GM19099 (cell line): ENCODE measurements around the gene ZPBP.

ENCODE experiments used
- POLR2A ChIP-seq: IDR thresholded peaks from 3 replicates; pipeline ENCODE4 v1.6.1; 2011; ENCODE audit warnings: low read depth; ENCODE audit not compliant: insufficient read length; ENCODE audit errors: extremely low read depth

ZPBP gene

DNA sequence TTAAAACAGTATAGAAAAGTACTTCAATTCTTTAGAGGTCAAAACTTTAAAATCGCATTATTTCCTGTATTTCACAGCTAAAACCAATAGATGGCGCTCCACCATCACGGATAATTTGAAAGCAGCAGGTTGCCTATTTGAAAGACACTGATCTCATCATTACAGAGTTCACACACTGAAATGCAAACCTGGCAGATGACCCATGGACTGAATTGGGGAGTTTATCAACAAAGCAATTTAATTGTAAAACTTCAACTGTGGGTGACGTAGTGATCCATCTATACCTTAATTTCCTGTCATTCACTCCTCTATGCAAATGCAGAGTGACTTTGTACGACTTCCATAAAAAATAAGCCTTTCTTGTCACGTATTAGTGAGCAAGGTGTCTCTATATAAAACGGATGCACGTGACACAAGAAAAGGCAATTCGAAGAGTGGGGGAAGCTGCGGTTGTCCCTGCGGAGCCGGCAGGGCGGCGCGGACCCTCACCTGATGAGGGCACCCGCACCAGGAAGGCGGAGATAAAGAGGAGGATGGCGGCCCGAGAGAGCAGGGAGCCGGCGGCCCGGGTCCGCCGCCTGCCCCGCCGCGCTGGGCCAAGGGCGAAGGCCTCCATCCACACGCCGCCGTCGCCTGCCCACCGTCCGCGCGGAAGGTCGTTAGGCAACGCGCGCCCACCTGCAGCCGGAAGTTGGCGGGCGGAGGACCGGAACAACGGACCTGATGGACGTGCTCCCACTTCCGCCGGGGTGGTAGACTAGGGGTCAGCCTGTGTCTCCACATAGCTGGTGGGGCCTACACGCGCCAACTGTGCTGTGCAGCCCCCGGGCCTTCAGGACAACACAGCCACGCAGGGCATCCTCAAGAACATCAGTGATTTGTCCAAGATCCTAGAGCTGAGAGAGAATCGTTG is at the start of gene ZPBP:
Gene ZPBP (minus strand): TSS at position 668 of the 913 bp plus-strand sequence. CDS start 52 bp downstream, at position 616.
- no peak for TF ChIP-seq POLR2A

- TF ChIP-seq POLR2A = no peak
These were observed 49.5 kb upstream of the ZPBP start for GRCh38 chr7:50142425-50143017.

- TF ChIP-seq POLR2A = no peak
These were observed 48.8 kb upstream of the ZPBP start for GRCh38 chr7:50141854-50142253.

- TF ChIP-seq POLR2A = no peak
These were observed 48.1 kb upstream of the ZPBP start for GRCh38 chr7:50141131-50141530.

- no peak for TF ChIP-seq POLR2A
These were observed 47.6 kb upstream of the ZPBP start for GRCh38 chr7:50140688-50141087.

DNA sequence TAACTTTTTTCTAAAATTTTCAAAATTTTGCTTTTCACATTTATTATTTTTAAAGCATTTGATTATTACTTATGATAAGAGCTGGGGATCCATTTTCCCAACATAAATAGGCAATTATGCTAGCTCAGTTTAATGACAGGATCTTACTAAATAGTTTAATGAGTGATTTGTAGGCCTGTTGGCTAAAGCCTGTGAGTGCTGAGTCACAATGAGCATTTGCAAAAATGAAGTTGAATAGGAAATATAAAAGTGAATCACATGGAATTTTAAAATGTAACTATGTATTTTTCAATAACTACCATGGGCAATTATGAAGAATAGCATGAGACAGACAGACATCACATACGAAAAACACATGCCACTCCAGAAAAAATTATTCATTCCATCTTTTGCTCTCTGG is 45.1 kb upstream of the ZPBP start:
- no peak for TF ChIP-seq POLR2A

DNA sequence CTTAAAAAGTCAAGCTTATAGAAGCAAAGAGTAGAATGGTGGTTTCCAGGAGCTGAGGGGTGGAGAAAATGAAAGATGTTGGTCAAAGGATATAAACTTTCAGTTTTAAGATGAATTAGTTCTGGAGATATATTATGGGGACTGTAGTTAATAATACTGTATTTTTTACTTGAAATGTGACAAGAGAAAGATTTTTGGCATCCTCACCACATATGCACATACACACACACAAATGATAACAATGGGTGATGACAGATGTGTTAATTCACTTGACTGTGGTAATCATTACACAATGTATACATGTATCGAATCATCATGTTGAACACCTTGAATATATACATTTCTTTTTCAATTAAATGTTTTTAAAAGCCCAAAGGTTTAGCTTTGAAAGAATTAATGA is 32.7 kb upstream of the ZPBP start:
- TF ChIP-seq POLR2A = no peak

DNA sequence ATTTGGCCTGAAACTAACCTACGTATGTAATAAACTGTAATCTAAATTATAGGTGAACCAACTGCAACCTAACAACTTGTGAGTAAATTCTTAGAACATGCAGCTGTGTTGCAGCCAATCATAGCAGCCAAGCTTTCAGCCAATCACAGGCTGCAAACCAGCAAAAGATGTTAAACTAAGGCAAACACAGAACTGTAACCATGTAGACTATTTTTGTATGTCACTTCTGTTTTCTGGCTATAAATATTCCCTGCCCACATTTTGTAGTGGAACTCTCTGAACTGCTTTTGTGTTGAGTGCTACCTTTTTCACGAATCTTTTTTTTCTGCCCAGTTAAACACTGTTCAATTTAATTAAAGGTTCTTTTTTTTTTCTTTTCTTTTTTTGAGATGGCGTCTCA is 28.2 kb upstream of the ZPBP start:
- no peak for TF ChIP-seq POLR2A

DNA sequence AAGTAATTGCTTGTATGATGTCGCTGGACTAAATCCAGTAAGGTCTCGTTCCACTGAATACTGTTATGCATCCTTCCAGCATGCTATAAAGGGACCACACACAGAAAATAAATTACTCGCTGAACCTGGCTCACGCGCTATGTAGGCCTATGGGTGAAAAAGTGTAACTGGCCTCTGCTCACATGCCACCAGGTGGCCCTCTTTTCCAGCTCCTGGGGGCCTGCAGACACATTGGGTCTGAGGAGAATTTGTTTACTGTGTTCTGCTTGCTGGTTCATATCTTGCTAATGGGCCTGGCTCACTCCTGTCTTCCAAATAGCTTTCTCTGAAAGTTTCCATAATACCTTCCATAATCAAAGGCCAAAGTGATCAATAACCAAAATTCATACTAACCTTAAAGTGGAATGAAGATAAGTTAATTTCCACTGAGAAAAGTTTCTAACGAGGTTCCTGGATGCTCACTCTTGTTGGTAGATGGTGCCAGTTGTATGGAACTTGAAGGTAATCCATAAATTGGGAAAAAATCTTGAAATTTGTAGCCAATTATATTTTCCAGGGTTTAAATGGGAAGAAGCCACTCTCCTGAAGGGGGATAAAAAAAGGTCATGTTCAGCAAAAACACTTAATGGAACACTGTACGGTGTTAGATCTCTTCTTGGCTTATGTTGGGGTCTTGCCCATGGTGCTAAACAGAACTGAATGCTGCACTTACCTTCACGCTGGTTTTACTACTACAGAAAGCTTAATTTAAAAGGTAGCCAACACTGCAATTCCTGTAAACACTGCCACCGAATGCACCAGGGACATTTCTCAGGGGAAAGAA is 27.0 kb upstream of the ZPBP start:
- TF ChIP-seq POLR2A = no peak

- TF ChIP-seq POLR2A = no peak
These were observed 19.2 kb upstream of the ZPBP start for GRCh38 chr7:50112250-50112649.

DNA sequence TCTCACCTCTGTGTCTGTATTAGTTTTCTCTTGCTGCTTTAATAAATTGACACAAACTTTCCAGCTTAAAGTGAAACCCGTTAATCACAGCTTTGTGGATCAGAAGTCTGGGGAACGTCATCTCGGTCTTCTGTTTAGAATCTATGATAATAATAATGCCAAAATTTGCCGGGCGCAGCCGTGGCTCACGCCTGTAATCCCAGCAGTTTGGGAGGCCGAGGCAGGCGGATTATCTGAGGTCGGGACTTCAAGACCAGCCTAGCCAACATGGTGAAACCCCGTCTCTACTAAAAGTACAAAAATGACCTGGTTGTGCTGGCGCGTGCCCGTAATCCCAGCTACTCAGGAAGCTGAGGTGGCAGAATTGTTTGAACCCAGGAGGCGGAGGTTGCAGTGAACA is 8.8 kb upstream of the ZPBP start:
- no peak for TF ChIP-seq POLR2A

DNA sequence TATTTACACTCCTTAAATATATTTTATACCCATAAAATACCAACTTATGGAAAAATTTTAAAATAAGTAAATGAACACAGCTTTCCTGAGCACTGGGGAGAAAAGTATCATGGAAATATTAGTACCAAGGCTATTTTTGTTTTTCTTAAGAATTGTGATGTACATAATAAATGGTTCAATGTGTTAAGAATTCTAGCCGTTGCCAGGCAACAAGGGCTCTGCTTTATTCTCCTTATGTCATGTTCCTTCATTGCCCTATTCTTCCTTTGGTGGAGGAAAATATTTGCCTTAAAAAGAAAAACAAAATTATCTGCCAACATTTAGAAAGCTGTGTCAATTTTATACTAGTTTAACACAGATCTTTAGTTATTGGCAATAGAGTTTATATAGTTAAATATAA is 2.6 kb upstream of the ZPBP start:
- no peak for TF ChIP-seq POLR2A

DNA sequence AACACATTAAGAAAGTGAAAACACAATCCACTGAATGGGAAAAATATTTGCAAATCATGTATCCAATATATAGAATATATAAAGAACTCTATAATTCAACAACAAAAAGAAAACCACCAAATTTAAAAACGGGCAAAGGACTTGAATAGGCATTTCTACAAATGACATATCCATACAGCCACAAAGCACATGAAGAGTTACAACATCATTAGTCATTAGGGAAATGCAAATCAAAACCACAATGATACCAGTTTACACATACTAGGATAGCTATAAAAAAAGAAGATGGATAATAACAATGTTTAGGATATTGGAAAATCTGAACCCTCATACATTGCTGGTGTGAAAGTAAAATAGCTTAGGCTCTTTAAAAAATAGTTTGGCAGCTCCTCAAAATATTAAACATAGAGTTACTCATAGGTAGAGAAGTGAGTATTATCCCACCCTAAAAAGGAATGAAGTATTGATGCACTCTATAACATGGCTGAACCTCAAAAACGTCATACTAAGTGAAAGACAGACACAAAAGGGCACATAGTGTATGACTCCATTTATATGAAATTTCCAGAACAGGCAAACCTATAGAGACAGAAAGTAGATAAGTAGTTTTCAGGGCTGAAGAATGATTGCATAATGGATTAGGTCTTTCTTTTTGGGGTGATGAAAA is 4.5 kb downstream of the ZPBP start:
- no peak for TF ChIP-seq POLR2A

DNA sequence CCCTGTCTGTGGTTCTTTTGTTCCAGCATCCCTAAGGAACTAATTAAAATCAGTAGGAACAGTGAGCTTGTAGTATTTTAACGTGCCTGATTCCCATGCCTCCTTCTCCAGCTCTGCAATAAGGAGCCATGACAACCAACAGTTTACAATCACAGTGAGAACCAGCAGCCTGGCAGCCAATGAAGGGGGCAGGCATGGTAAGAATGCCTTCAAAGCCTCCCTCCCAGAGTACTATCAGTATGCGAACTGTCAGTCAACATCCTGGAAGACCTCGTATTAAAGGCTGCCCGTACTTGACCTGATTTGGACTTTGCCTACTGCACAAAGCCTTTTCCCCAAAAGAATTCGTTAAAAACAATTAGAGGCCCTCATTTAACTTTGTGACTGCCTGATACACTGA is 7.7 kb downstream of the ZPBP start:
- TF ChIP-seq POLR2A = no peak

DNA sequence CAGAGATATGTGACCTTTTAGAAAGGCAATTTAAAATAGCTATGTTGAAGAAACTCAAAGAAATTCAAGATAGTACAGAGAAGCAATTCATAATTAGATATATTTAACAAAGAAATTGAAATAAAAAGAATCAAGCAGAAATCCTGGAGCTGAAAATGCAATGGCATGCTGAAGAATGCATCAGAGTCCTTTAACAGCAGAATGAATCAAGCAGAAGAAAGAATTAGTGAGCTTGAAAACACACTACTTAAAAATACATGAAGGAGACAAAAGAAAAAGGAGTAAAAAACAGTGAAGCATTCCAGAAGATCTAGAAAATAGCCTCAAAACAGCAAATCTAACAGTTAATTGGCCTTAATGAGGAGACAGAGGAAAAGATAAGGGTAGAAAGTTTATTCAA is 20.0 kb downstream of the ZPBP start:
- TF ChIP-seq POLR2A = no peak
